NCI-H1092 (cell line): Measurements from ENCODE around the gene KRTAP9-3.
"Not testable (repeated sequence)": the region's sequence is repeated elsewhere in the genome, so short reads cannot be mapped to it uniquely, and the experiment has no call there.

ENCODE experiments used
- DNase-seq: peaks from one replicate; lab custom pipeline; 2025; lab: John Stamatoyannopoulos, UW

Gene KRTAP9-3, protein sequence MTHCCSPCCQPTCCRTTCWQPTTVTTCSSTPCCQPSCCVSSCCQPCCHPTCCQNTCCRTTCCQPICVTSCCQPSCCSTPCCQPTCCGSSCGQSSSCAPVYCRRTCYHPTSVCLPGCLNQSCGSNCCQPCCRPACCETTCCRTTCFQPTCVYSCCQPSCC

GRCh38 chr17:41232399-41233105, at the start of gene KRTAP9-3:
KRTAP9-3 (plus strand) TSS chr17:41232449; CDS start chr17:41232502, 53 bp downstream.
- not testable (repeated sequence) for DNase-seq

- no peak for DNase-seq
Measured at GRCh38 chr17:41184480-41184961, 47.7 kb upstream of the KRTAP9-3 start, which contains the start of gene KRTAP4-1. KRTAP4-1 (minus strand) TSS chr17:41184911; CDS start chr17:41184854, 57 bp downstream.

GRCh38 chr17:41185001-41185400, 47.2 kb upstream of the KRTAP9-3 start:
- DNase-seq: no peak

DNA sequence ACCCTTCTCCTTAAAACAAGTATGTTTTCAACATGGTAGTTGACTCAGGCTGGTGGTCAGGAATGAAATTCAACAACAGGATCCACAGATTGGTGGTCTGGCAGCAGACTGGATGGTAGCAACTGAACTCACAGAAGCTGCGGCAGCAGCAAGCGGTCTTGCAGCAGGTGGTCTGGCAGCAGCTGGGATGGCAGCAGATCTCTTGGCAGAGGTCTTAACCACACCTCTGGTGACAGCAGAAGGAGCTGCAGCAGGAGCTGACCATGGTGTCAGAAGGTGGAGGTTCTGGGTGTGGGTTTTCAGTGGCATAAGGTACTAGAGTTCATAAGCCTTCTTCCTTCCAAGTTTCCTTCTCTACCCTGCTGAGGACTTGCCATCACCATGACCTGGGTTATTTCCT, 45.4 kb upstream of the KRTAP9-3 start:
- DNase-seq: no peak

DNA sequence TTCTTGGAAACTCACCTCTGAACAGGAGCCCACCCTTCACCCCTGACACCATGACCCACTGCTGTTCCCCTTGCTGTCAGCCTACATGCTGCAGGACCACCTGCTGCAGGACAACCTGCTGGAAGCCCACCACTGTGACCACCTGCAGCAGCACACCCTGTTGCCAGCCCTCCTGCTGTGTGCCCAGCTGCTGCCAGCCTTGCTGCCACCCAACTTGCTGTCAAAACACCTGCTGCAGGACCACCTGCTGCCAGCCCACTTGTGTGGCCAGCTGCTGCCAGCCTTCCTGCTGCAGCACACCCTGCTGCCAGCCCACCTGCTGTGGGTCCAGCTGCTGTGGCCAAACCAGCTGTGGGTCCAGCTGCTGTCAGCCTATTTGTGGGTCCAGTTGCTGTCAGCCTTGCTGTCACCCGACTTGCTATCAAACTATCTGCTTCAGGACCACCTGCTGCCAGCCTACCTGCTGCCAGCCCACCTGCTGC, 42.4 kb upstream of the KRTAP9-3 start, which contains the start of gene KRTAP9-1:
TSS of gene KRTAP9-1 (plus strand) at position 51 of the 482 bp plus-strand sequence. CDS start at position 51, 0 bp downstream.
- not testable (repeated sequence) for DNase-seq

GRCh38 chr17:41190328-41190727, 41.9 kb upstream of the KRTAP9-3 start:
- no peak for DNase-seq

DNA sequence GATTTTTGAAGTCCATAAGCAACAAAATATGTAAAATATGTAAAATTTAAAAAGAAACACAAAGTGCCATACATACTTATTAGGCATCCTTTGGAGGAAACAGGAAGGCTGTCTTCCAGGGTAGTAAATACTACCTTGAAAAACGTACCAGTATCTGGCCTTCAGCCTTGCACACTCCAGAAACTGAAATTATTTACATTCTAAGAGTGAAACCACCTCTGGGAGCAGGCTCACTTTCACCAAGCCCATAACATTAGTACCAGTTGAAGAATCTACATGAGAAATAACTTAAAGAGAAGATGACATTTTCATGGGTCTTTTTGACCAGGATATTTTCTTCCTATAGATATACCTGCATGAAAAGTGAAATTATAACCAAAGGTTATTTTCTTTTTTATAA, 36.2 kb upstream of the KRTAP9-3 start:
- DNase-seq: no peak

GRCh38 chr17:41199421-41200078, 32.7 kb upstream of the KRTAP9-3 start:
- no peak for DNase-seq

GRCh38 chr17:41211845-41212466, 20.3 kb upstream of the KRTAP9-3 start:
- peak; percentile 41 for DNase-seq

- no peak for DNase-seq
Measured at GRCh38 chr17:41212524-41213169, 19.6 kb upstream of the KRTAP9-3 start.

DNA sequence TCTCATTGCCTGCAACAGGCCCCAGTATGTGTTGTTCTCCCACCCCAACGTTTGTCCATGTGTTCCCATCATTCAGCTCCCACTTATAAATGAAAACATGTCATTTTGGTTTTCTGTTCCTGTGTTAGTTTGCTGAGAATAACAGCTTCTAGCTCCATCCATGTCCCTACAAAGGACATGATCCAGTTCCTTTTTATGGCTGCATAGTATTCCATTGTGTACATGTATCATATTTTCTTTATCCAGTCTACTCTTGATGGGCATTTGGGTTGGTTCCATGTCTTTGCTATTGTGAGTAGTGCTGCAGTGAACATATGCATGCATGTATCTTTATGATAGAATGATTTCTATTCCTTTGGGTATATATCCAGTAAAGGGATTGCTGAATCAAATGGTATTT, 16.6 kb upstream of the KRTAP9-3 start:
- no peak for DNase-seq

- DNase-seq: no peak
Measured at GRCh38 chr17:41223821-41224220, 8.4 kb upstream of the KRTAP9-3 start.

- DNase-seq: no peak
Measured at GRCh38 chr17:41226051-41226450, 6.2 kb upstream of the KRTAP9-3 start.

DNA sequence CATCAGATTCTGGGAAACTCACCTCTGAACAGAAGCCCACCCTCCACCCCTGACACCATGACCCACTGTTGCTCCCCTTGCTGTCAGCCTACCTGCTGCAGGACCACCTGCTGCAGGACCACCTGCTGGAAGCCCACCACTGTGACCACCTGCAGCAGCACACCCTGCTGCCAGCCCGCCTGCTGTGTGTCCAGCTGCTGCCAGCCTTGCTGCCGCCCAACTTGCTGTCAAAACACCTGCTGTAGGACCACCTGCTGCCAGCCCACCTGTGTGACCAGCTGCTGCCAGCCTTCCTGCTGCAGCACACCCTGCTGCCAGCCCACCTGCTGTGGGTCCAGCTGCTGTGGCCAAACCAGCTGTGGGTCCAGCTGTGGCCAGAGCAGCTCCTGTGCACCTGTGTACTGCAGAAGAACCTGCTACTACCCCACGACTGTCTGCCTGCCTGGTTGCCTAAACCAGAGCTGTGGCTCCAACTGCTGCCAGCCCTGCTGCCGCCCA, 5.6 kb upstream of the KRTAP9-3 start, which contains the start of gene KRTAP9-2:
TSS of gene KRTAP9-2 (plus strand) at position 51 of the 498 bp plus-strand sequence. CDS start at position 58, 7 bp downstream.
- not testable (repeated sequence) for DNase-seq

- no peak for DNase-seq
Measured at GRCh38 chr17:41230094-41230493, 2.2 kb upstream of the KRTAP9-3 start.

DNA sequence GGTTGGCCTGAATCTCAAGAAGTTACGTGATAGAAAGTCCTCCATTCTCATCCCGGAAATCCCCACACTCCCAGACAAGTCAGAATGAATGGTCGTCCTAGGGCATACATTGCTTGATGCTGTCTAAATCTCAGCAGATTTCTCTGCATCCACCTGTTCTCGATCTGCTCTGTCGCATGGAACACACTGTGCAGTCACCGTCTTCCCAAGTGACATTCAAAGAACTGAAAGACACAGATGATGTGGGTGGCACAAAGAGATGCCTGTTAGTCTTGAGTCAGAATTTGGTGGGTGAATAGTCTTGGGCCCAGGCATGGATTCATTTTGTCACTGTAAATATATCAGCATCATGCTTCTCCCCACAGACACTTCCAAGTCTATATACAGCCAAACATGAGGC, 518 bp upstream of the KRTAP9-3 start:
- DNase-seq: no peak

GRCh38 chr17:41237116-41237515, 4.9 kb downstream of the KRTAP9-3 start:
- DNase-seq: not testable (repeated sequence)

GRCh38 chr17:41237949-41238437, 5.7 kb downstream of the KRTAP9-3 start, which contains the start of gene KRTAP9-8:
KRTAP9-8 (plus strand) TSS chr17:41237999; CDS start chr17:41238052, 53 bp downstream.
- not testable (repeated sequence) for DNase-seq

- DNase-seq: not testable (repeated sequence)
Measured at GRCh38 chr17:41246995-41247787, 14.9 kb downstream of the KRTAP9-3 start.

DNA sequence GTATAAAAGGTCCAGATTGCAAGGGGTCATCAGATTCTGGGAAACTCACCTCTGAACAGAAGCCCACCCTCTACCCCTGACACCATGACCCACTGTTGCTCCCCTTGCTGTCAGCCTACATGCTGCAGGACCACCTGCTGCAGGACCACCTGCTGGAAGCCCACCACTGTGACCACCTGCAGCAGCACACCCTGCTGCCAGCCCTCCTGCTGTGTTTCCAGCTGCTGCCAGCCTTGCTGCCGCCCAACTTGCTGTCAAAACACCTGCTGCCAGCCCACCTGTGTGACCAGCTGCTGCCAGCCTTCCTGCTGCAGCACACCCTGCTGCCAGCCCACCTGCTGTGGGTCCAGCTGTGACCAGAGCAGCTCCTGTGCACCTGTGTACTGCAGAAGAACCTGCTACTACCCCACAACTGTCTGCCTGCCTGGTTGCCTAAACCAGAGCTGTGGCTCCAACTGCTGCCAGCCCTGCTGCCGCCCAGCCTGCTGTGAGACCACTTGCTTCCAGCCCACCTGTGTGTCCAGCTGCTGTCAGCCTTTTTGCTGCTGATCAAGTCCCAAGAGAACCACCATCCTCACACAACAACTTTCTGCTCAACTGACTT, 17.5 kb downstream of the KRTAP9-3 start, which contains the start of gene KRTAP9-4:
TSS of gene KRTAP9-4 (plus strand) at position 51 of the 604 bp plus-strand sequence. CDS start at position 85, 34 bp downstream.
- not testable (repeated sequence) for DNase-seq
